Kidney epithelial cell (primary cell): Measurements from ENCODE around the gene COA8. TPM values are rescaled to one million over a fixed set of nuclear protein-coding genes. Genes with fewer than 3 reads are reported as not detected.
A peak's percentile ranks its signal among the peaks of the same experiment; 100 is the strongest.

Experiments used
- DNase-seq: peaks from one replicate; pipeline ENCODE4 v3.0.0-alpha.2; 2010; ENCODE audit warnings: low read depth
- H3K27me3 ChIP-seq: 2 replicates; pipeline ENCODE4 v1.6.0; 2011; ENCODE audit warnings: low read length; ENCODE audit not compliant: control insufficient read depth, insufficient read depth
- H3K36me3 ChIP-seq: 2 replicates; pipeline ENCODE4 v1.5.1; 2011; ENCODE audit warnings: low read length; ENCODE audit not compliant: control insufficient read depth, insufficient read depth
- H3K4me3 ChIP-seq: 2 replicates; pipeline ENCODE4 v1.5.1; 2011; ENCODE audit warnings: low read depth, mild to moderate bottlenecking, control low read depth, low read length
- total RNA-seq: library from RNA; depleted of rRNA; stranded (reverse); fragments of >200 nt; gene quantifications from 2 replicates; pipeline ENCODE4 v1.2.3, GENCODE V29; 2015
- TF ChIP-seq, protein P1 (sequence below): IDR thresholded peaks from 2 replicates; pipeline ENCODE4 v1.5.1; 2011; ENCODE audit warnings: mild to moderate bottlenecking, moderate library complexity, low read length, control low read depth, inconsistent platforms; ENCODE audit not compliant: insufficient read depth, poor library complexity, severe bottlenecking

Gene COA8
- total RNA-seq, 1 donor from 2014 or later: 83.8 TPM

DNA sequence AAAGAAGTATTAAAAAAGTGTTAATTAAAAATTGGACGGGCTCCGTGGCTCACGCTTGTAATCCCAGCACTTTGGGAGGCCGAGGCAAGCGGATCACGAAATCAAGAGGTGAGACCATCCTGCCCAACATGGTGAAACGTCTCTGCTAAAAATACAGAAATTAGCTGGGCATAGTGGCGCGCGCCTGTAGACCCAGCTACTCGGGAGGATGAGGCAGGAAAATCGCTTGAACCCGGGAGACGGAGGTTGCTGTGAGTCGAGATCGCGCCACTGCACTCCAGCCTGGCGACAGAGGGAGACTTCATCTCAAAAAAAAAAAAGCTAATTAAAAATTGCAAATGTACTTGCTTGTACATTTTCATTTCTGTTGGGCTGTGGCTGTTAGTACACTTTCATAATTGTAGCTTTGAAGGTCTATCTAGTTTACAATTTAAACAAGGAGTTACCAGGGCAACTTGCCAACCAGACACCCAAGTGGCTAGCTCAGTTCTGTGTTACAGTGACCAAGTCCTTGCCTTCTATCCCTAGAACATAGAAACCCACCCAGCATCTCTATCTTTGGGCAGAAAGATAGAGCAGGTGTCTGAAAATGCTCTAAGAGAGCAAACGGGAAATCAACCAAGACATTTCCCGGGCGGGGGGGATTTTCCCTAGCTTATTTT is 1.2 kb downstream of the COA8 start:
- TF ChIP-seq, protein P1, sequence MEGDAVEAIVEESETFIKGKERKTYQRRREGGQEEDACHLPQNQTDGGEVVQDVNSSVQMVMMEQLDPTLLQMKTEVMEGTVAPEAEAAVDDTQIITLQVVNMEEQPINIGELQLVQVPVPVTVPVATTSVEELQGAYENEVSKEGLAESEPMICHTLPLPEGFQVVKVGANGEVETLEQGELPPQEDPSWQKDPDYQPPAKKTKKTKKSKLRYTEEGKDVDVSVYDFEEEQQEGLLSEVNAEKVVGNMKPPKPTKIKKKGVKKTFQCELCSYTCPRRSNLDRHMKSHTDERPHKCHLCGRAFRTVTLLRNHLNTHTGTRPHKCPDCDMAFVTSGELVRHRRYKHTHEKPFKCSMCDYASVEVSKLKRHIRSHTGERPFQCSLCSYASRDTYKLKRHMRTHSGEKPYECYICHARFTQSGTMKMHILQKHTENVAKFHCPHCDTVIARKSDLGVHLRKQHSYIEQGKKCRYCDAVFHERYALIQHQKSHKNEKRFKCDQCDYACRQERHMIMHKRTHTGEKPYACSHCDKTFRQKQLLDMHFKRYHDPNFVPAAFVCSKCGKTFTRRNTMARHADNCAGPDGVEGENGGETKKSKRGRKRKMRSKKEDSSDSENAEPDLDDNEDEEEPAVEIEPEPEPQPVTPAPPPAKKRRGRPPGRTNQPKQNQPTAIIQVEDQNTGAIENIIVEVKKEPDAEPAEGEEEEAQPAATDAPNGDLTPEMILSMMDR: no peak
- no peak for DNase-seq
- peak overlapping the region; percentile 98 for H3K4me3 ChIP-seq

DNA sequence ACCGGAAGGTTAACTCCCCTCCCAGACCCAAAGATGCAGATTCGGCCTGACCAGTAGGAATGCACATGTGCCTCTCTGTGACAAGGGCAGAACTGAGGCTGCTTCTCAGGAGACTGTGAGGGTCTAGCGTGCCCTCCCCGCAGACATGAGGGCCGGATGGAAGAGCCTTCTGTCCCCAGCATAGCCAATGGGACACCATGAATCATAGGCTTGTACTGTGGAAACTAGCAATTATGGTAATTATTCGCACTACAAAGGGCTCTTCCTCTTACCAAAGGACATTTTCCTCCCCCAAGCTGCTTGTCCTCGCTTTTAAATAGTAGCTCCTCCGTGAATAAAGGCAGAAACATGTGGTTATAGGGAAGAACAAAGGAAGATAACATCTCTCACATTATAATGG is 6.2 kb downstream of the COA8 start:
- H3K4me3 ChIP-seq: no peak overlapping the region
- no peak for DNase-seq
- H3K27me3 ChIP-seq: no peaks in the 10 kb centered on the region
- H3K36me3 ChIP-seq: no peaks in the 10 kb centered on the region
- TF ChIP-seq, protein P1: no peak

More for the DNA sequence above, 1.2 kb downstream of the COA8 start:
- no peaks in the 10 kb centered on the region for H3K27me3 ChIP-seq
- no peaks in the 10 kb centered on the region for H3K36me3 ChIP-seq

DNA sequence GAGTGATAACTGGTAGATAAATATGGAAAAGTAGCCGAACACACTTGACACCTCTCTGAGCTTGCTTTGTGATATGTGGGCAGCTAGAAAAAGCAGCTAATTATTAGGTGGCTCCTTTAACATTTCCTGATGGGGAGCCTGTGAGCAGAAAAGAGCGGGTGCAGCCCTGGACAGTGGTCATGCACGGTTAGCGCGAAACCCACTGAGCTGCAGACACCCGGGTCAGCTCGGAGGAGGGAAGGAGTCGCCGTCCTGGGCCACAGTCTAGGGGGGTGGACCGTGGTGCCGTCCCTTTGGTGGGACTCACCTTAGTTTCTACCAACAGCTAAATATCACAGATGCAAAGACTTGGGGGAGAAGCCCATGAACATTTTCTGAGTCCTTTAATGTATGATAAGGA is 6.6 kb downstream of the COA8 start:
- no peak overlapping the region for H3K4me3 ChIP-seq
- no peaks in the 10 kb centered on the region for H3K27me3 ChIP-seq
- no peaks in the 10 kb centered on the region for H3K36me3 ChIP-seq
- no peak for DNase-seq
- TF ChIP-seq, protein P1: no peak

DNA sequence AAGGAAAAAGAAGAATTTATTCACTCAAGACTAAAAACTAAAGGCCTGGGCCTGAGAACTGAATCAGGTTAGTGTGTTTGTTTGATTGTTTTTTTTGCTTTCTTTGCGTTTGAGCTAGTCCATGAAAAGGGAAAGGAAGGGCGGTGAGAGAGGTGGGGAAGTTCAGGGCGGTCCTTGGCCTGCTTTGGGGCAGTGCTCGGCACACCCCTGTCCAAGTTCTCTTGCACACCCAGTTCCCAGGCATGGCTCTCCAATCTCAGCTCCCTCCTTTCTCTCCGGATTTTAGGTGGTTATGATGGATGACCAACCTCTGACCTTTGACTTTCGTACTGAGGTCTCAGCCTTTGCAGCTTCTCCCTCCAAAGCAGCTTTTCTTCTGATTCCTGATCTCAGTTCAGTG is 11.3 kb downstream of the COA8 start:
- TF ChIP-seq, protein P1: no peak
- Histone ChIP-seq H3K27me3 (no peaks in the 10 kb centered on the region), H3K36me3 (no peaks in the 10 kb centered on the region), H3K4me3 (no peak overlapping the region)
- no peak for DNase-seq

DNA sequence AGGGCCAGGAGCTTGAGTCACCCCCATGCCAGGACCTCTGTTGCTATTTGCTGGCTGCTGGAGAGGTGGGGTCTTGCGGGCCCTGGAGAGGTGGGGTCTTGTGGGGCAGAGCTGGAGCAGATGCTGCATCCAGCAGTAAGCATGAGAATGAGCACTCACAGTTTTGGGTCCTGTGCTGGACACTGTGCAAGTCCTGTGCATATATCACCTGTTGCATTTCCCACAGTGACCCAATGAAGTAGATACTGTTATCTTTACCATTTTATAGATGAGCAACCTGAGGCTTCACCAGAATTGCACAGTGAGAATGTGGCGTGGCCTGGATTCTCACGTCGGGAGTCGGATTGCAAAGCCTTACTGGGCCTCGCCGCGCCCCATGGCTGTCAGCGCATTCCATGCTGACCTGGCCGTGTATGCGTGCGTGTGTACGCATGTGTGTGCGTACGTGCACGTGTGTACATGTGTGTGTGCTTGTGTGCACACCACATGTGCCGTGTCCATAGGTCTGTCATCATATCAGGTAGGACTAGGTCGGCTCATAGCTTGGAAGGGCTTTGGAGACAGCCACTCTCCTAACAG is 12.0 kb downstream of the COA8 start:
- H3K4me3 ChIP-seq: no peak overlapping the region
- TF ChIP-seq, protein P1: no peak
- no peak for DNase-seq
- no peaks in the 10 kb centered on the region for H3K36me3 ChIP-seq
- no peaks in the 10 kb centered on the region for H3K27me3 ChIP-seq
